ENCODE results near the gene TMEM54. TPM values are rescaled to one million over a fixed set of nuclear protein-coding genes. Genes with fewer than 3 reads are reported as not detected.

TMEM54 gene
- total and polyA plus RNA-seq, 2 of the 13 experiments (the other 11 are each of a cell fraction or from before 2014, with no cell fraction given) = 2.5 to 2.9 TPM

GRCh38 chr1:32924881-32925344, 23.7 kb upstream of the TMEM54 start (continued):
- TF ChIP-seq ZNF746 (CRISPR knock-in tag; IDR thresholded peaks at IDR 0.05) = 0 out of 2 replicates have a peak, but pooled peaks have one; percentile 28
- TF ChIP-seq ZNF670 (CRISPR knock-in tag; IDR thresholded peaks at IDR 0.05; ENCODE audit: borderline replicate concordance) = peak; percentile 46; the same call in 1 of the 2 replicates
- TF ChIP-seq, protein P1, sequence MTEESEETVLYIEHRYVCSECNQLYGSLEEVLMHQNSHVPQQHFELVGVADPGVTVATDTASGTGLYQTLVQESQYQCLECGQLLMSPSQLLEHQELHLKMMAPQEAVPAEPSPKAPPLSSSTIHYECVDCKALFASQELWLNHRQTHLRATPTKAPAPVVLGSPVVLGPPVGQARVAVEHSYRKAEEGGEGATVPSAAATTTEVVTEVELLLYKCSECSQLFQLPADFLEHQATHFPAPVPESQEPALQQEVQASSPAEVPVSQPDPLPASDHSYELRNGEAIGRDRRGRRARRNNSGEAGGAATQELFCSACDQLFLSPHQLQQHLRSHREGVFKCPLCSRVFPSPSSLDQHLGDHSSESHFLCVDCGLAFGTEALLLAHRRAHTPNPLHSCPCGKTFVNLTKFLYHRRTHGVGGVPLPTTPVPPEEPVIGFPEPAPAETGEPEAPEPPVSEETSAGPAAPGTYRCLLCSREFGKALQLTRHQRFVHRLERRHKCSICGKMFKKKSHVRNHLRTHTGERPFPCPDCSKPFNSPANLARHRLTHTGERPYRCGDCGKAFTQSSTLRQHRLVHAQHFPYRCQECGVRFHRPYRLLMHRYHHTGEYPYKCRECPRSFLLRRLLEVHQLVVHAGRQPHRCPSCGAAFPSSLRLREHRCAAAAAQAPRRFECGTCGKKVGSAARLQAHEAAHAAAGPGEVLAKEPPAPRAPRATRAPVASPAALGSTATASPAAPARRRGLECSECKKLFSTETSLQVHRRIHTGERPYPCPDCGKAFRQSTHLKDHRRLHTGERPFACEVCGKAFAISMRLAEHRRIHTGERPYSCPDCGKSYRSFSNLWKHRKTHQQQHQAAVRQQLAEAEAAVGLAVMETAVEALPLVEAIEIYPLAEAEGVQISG (CRISPR knock-in tag; IDR thresholded peaks at IDR 0.05) = 0 out of 2 replicates have a peak, but pooled peaks have one; percentile 11
- 0 out of 2 replicates have a peak, but pooled peaks have one; percentile 33 for TF ChIP-seq KDM2A (CRISPR knock-in tag; IDR thresholded peaks at IDR 0.05; ENCODE audit: borderline replicate concordance, low read depth)
- TF ChIP-seq ZNF232 (CRISPR knock-in tag; IDR thresholded peaks at IDR 0.05; ENCODE audit: borderline replicate concordance) = no peak
- no peak for TF ChIP-seq AHR (CRISPR knock-in tag; IDR thresholded peaks at IDR 0.05)
- peak; percentile 91 for TF ChIP-seq UBTF (CRISPR knock-in tag; IDR thresholded peaks at IDR 0.05)
- TF ChIP-seq SRSF4 (IDR thresholded peaks at IDR 0.05; ENCODE audit: low read depth, low read length, poor library complexity, severe bottlenecking) = no peak
- TF ChIP-seq, protein P2, sequence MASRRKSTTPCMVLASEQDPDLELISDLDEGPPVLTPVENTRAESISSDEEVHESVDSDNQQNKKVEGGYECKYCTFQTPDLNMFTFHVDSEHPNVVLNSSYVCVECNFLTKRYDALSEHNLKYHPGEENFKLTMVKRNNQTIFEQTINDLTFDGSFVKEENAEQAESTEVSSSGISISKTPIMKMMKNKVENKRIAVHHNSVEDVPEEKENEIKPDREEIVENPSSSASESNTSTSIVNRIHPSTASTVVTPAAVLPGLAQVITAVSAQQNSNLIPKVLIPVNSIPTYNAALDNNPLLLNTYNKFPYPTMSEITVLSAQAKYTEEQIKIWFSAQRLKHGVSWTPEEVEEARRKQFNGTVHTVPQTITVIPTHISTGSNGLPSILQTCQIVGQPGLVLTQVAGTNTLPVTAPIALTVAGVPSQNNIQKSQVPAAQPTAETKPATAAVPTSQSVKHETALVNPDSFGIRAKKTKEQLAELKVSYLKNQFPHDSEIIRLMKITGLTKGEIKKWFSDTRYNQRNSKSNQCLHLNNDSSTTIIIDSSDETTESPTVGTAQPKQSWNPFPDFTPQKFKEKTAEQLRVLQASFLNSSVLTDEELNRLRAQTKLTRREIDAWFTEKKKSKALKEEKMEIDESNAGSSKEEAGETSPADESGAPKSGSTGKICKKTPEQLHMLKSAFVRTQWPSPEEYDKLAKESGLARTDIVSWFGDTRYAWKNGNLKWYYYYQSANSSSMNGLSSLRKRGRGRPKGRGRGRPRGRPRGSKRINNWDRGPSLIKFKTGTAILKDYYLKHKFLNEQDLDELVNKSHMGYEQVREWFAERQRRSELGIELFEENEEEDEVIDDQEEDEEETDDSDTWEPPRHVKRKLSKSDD (CRISPR knock-in tag; IDR thresholded peaks at IDR 0.05; ENCODE audit: low read depth) = no peak
- TF ChIP-seq ZEB1 (IDR thresholded peaks at IDR 0.05; ENCODE audit: insufficient replicate concordance, low read depth) = no peak
- TF ChIP-seq, protein P3, sequence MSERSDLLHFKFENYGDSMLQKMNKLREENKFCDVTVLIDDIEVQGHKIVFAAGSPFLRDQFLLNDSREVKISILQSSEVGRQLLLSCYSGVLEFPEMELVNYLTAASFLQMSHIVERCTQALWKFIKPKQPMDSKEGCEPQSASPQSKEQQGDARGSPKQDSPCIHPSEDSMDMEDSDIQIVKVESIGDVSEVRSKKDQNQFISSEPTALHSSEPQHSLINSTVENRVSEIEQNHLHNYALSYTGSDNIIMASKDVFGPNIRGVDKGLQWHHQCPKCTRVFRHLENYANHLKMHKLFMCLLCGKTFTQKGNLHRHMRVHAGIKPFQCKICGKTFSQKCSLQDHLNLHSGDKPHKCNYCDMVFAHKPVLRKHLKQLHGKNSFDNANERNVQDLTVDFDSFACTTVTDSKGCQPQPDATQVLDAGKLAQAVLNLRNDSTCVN (CRISPR knock-in tag; IDR thresholded peaks at IDR 0.05; ENCODE audit: borderline replicate concordance) = no peak
- TF ChIP-seq KLF16 (CRISPR knock-in tag; IDR thresholded peaks at IDR 0.05) = 0 out of 4 replicates have a peak, but pooled peaks of 1 of the 2 experiments have one; percentile 51
- peak; percentile 65 for TF ChIP-seq RAD21 (CRISPR knock-in tag; IDR thresholded peaks at IDR 0.05)
- TF ChIP-seq ATM (IDR thresholded peaks at IDR 0.05; ENCODE audit: borderline replicate concordance) = no peak
- no peak for TF ChIP-seq GFI1 (CRISPR knock-in tag; IDR thresholded peaks at IDR 0.05; ENCODE audit: borderline replicate concordance)
- TF ChIP-seq ATF4 (CRISPR knock-in tag; IDR thresholded peaks at IDR 0.05) = no peak
- TF ChIP-seq ONECUT2 (CRISPR knock-in tag; IDR thresholded peaks at IDR 0.05) = no peak
- TF ChIP-seq NRL (CRISPR knock-in tag; IDR thresholded peaks at IDR 0.05; ENCODE audit: borderline replicate concordance) = peak; percentile 45; the same call in 1 of the 2 replicates
- TF ChIP-seq HNRNPK (IDR thresholded peaks at IDR 0.05; ENCODE audit: low read depth, low read length, poor library complexity, severe bottlenecking) = peak; percentile 64
